Colonic mucosa (tissue), 4 donors: ENCODE measurements around the gene DZIP1L. TPM values are rescaled to one million over a fixed set of nuclear protein-coding genes. Genes with fewer than 3 reads are reported as not detected.
"Not testable (repeated sequence)": the region's sequence is repeated elsewhere in the genome, so short reads cannot be mapped to it uniquely, and the experiment has no call there.

Experiments used
- DNase-seq: peaks from one replicate; pipeline ENCODE4 v3.0.0-alpha.2; 2020
- H3K27ac ChIP-seq: fragments of 200-600 bp; one replicate; pipeline ENCODE4 v1.8.0; 2021
- H3K27me3 ChIP-seq: fragments of 200-600 bp; one replicate; pipeline ENCODE4 v1.8.0; 2021
- H3K36me3 ChIP-seq: fragments of 200-600 bp; one replicate; pipeline ENCODE4 v1.8.0; 2021
- H3K4me1 ChIP-seq: fragments of 200-600 bp; one replicate; pipeline ENCODE4 v1.8.0; 2021; ENCODE audit warnings: mild to moderate bottlenecking
- H3K4me3 ChIP-seq: fragments of 200-600 bp; one replicate; pipeline ENCODE4 v1.8.0; 2021
- H3K9ac ChIP-seq, 2 donors: one replicate each; pipeline ENCODE4 v1.7.0; 2013; ENCODE audit warnings: control low read depth in 2 of 2, low read depth in 2 of 2, low read length in 2 of 2
- H3K9me3 ChIP-seq: fragments of 200-600 bp; one replicate; pipeline ENCODE4 v1.8.0; 2021
- CTCF ChIP-seq: fragments of 200-600 bp; IDR thresholded peaks from one replicate; pipeline ENCODE4 v1.8.0; 2022; ENCODE audit warnings: antibody characterized with exemption, mild to moderate bottlenecking
- intact Hi-C: fragments of 100-400 bp; cut with DNase I; formaldehyde crosslinking; loops from one replicate; pipeline ENCODE4 v1.14.1; 2022
- total RNA-seq, 2 donors: library from RNA; stranded (reverse); fragmentation: NEBNext Ultra II Directional in 1 of 2; extraction: Animal tissue kit (Norgen Biotek cat#: 25700) in 1 of 2; gene quantifications; one replicate each; pipeline ENCODE4 v1.2.1, GENCODE V29; 2021
- donor health status: healthy.
- donor health status: DM: no; HTN: no; CAD: no.
- donor health status: DM: no; HTN: no; CAD: no.

DZIP1L gene
- under 1 TPM; 0.69 to 0.89 TPM for total RNA-seq

GRCh38 chr3:138114988-138115971 is at the start of gene DZIP1L:
Gene DZIP1L, minus strand, starts transcription at chr3:138115608. Its CDS starts 11,637 bp downstream, at chr3:138103971.
- Histone ChIP-seq H3K9ac (peak within 1 kb of the TSS; percentile 7 to 73), H3K4me3 (peak within 1 kb of the TSS; percentile 69), H3K4me1 (no peaks in the 10 kb centered on the region), H3K36me3 (no peaks in the 10 kb centered on the region), H3K27me3 (no peaks in the 10 kb centered on the region), H3K27ac (peak within 1 kb of the TSS; percentile 78), H3K9me3 (no peaks in the 10 kb centered on the region)
- peak; percentile 36 for DNase-seq
- TF ChIP-seq CTCF = peak; percentile 52
- intact Hi-C loops = no loop called here

GRCh38 chr3:138165061-138165460 is 49.7 kb upstream of the DZIP1L start:
- Histone ChIP-seq H3K4me3 (no peak overlapping the region), H3K27me3 (no peaks in the 10 kb centered on the region), H3K36me3 (peaks cover 3% of the 10 kb centered on the region), H3K9ac (no peak overlapping the region), H3K27ac (no peak overlapping the region), H3K4me1 (no peaks in the 10 kb centered on the region), H3K9me3 (no peaks in the 10 kb centered on the region)
- intact Hi-C loops = no loop called here
- DNase-seq = no peak
- TF ChIP-seq CTCF = no peak

GRCh38 chr3:138157743-138158142 is 42.3 kb upstream of the DZIP1L start:
- no peaks in the 10 kb centered on the region for H3K9me3 ChIP-seq
- no peak overlapping the region for H3K9ac ChIP-seq
- intact Hi-C loops = no loop called here
- H3K36me3 ChIP-seq = peaks cover 3% of the 10 kb centered on the region
- DNase-seq = no peak
- TF ChIP-seq CTCF = no peak
- H3K27ac ChIP-seq = no peak overlapping the region
- H3K4me3 ChIP-seq = no peak overlapping the region
- H3K4me1 ChIP-seq = no peaks in the 10 kb centered on the region
- no peaks in the 10 kb centered on the region for H3K27me3 ChIP-seq

GRCh38 chr3:138154534-138154933 is 39.1 kb upstream of the DZIP1L start:
- TF ChIP-seq CTCF = no peak
- H3K36me3 ChIP-seq = no peaks in the 10 kb centered on the region
- DNase-seq = no peak
- intact Hi-C loops = no loop called here
- H3K9ac ChIP-seq = no peak overlapping the region
- no peaks in the 10 kb centered on the region for H3K9me3 ChIP-seq
- H3K4me1 ChIP-seq = no peaks in the 10 kb centered on the region
- H3K27me3 ChIP-seq = no peaks in the 10 kb centered on the region
- no peak overlapping the region for H3K4me3 ChIP-seq
- no peak overlapping the region for H3K27ac ChIP-seq

GRCh38 chr3:138148503-138148902 is 33.1 kb upstream of the DZIP1L start:
- H3K4me1 ChIP-seq = no peaks in the 10 kb centered on the region
- H3K9ac ChIP-seq = no peak overlapping the region
- intact Hi-C loops = no loop called here
- no peak overlapping the region for H3K27ac ChIP-seq
- no peaks in the 10 kb centered on the region for H3K9me3 ChIP-seq
- H3K4me3 ChIP-seq = no peak overlapping the region
- H3K36me3 ChIP-seq = no peaks in the 10 kb centered on the region
- no peaks in the 10 kb centered on the region for H3K27me3 ChIP-seq
- TF ChIP-seq CTCF = no peak
- DNase-seq = no peak

- intact Hi-C loops, H3K27ac ChIP-seq, H3K4me1 ChIP-seq, H3K9me3 ChIP-seq, DNase-seq, H3K9ac ChIP-seq, H3K36me3 ChIP-seq, H3K4me3 ChIP-seq, H3K27me3 ChIP-seq: not testable (repeated sequence)
Measured at GRCh38 chr3:138142181-138142580, 26.8 kb upstream of the DZIP1L start.
